Nephron (organoid): Measurements from ENCODE around the gene SMCO1.
"Not testable (repeated sequence)": the region's sequence is repeated elsewhere in the genome, so short reads cannot be mapped to it uniquely, and the experiment has no call there.

Experiments used
- H3K27ac Mint-ChIP-seq, 3 experiments: 2 replicates each; pipeline ENCODE4 v1.8.0; 2020; ENCODE audit warnings: mixed read lengths in 3 of 3, mild to moderate bottlenecking in 2 of 3, moderate library complexity in 1 of 3
- H3K27me3 Mint-ChIP-seq: 2 replicates; pipeline ENCODE4 v1.8.0; 2021; ENCODE audit warnings: low read depth, mild to moderate bottlenecking, moderate library complexity, mixed read lengths
- H3K36me3 Mint-ChIP-seq: 2 replicates; pipeline ENCODE4 v1.8.0; 2020; ENCODE audit warnings: low read depth, mixed read lengths
- H3K4me1 Mint-ChIP-seq: 2 replicates; pipeline ENCODE4 v1.8.0; 2020; ENCODE audit warnings: mixed read lengths
- H3K4me3 Mint-ChIP-seq, 3 experiments: 2 replicates each; pipeline ENCODE4 v1.8.0; 2020; ENCODE audit warnings: mild to moderate bottlenecking in 3 of 3, mixed read lengths in 3 of 3, moderate library complexity in 2 of 3
- H3K9me3 Mint-ChIP-seq: 2 replicates; pipeline ENCODE4 v1.8.0; 2020; ENCODE audit warnings: mixed read lengths
- TF ChIP-seq, protein P1 (sequence below), 3 experiments: fragments of 200-600 bp; sonication (generic); IDR thresholded peaks; one replicate each; pipeline ENCODE4 v1.5.0; 2021; ENCODE audit warnings: antibody characterized with exemption in 3 of 3; ENCODE audit not compliant: unreplicated experiment in 3 of 3

Gene SMCO1

GRCh38 chr3:196555295-196555694 lies 40.1 kb upstream of the SMCO1 start:
- Mint-ChIP-seq H3K27ac (no peak overlapping the region), H3K36me3 (peaks cover 8% of the 10 kb centered on the region), H3K9me3 (peaks cover 4% of the 10 kb centered on the region), H3K4me3 (no peak overlapping the region), H3K4me1 (no peaks in the 10 kb centered on the region), H3K27me3 (no peaks in the 10 kb centered on the region)
- TF ChIP-seq, protein P1, sequence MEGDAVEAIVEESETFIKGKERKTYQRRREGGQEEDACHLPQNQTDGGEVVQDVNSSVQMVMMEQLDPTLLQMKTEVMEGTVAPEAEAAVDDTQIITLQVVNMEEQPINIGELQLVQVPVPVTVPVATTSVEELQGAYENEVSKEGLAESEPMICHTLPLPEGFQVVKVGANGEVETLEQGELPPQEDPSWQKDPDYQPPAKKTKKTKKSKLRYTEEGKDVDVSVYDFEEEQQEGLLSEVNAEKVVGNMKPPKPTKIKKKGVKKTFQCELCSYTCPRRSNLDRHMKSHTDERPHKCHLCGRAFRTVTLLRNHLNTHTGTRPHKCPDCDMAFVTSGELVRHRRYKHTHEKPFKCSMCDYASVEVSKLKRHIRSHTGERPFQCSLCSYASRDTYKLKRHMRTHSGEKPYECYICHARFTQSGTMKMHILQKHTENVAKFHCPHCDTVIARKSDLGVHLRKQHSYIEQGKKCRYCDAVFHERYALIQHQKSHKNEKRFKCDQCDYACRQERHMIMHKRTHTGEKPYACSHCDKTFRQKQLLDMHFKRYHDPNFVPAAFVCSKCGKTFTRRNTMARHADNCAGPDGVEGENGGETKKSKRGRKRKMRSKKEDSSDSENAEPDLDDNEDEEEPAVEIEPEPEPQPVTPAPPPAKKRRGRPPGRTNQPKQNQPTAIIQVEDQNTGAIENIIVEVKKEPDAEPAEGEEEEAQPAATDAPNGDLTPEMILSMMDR (IDR thresholded peaks at IDR 0.05; ENCODE audit: unreplicated experiment in 3 of 3), result no peak

GRCh38 chr3:196554205-196554604 lies 39.1 kb upstream of the SMCO1 start:
- no peak overlapping the region for H3K27ac Mint-ChIP-seq
- H3K9me3 Mint-ChIP-seq, result peaks cover 12% of the 10 kb centered on the region
- H3K36me3 Mint-ChIP-seq, result peaks cover 8% of the 10 kb centered on the region
- no peak overlapping the region for H3K4me3 Mint-ChIP-seq
- no peaks in the 10 kb centered on the region for H3K4me1 Mint-ChIP-seq
- TF ChIP-seq, protein P1 (IDR thresholded peaks at IDR 0.05; ENCODE audit: unreplicated experiment in 3 of 3), result no peak
- H3K27me3 Mint-ChIP-seq, result no peaks in the 10 kb centered on the region

DNA sequence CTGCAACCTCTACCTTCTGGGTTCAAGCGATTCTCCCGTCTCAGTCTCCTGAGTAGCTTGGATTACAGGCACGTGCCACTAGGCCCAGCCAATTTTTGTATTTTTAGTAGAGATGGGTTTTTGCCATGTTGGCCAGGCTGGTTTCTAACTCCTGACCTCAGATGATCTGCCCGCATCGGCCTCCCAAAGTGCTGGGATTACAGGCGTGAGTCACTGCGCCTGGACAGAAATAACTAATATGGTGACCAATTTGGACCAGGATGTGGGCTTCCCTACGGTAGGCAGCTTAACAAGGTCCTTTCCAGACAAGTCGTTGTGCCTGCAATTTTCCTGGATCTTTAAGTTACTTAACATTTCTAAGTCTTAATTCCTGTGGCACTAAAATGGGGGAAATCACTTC lies 38.4 kb upstream of the SMCO1 start:
- Mint-ChIP-seq H3K36me3 (peaks cover 8% of the 10 kb centered on the region), H3K4me3 (no peak overlapping the region), H3K4me1 (no peaks in the 10 kb centered on the region), H3K27ac (no peak overlapping the region), H3K9me3 (peaks cover 13% of the 10 kb centered on the region), H3K27me3 (no peaks in the 10 kb centered on the region)
- TF ChIP-seq, protein P1 (IDR thresholded peaks at IDR 0.05; ENCODE audit: unreplicated experiment in 3 of 3), result no peak

DNA sequence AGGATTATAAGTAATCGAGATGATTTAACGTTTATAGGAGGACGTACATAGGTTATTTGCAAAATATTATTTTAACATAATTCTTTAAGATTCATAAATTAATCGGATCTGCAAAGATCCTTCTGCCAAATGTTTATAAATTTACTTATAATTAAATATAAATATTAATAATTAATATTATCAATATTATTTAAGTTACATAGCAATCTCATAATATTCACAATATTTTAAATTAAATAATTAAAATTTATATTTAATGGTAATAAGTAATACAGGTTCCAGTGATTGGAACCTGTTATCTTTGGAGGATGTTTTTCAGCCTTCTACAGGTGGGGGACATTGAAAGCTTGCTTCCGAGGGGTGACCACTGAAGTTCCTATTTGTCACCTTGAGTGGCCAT lies 37.1 kb upstream of the SMCO1 start:
- Mint-ChIP-seq H3K4me1 (no peaks in the 10 kb centered on the region), H3K36me3 (peaks cover 16% of the 10 kb centered on the region)
- TF ChIP-seq, protein P1 (IDR thresholded peaks at IDR 0.05; ENCODE audit: unreplicated experiment in 3 of 3), result no peak

GRCh38 chr3:196550172-196550571 lies 35.0 kb upstream of the SMCO1 start:
- peaks cover 17% of the 10 kb centered on the region for H3K36me3 Mint-ChIP-seq
- peaks cover 25% of the 10 kb centered on the region for H3K9me3 Mint-ChIP-seq
- H3K27me3 Mint-ChIP-seq, H3K4me1 Mint-ChIP-seq, H3K4me3 Mint-ChIP-seq, H3K27ac Mint-ChIP-seq: not testable (repeated sequence)

More for the DNA sequence above, 37.1 kb upstream of the SMCO1 start:
- H3K27ac Mint-ChIP-seq, result no peak overlapping the region
- H3K9me3 Mint-ChIP-seq, result peaks cover 21% of the 10 kb centered on the region
- no peaks in the 10 kb centered on the region for H3K27me3 Mint-ChIP-seq
- no peak overlapping the region for H3K4me3 Mint-ChIP-seq

GRCh38 chr3:196549312-196549711 lies 34.2 kb upstream of the SMCO1 start:
- H3K4me3 Mint-ChIP-seq, H3K4me1 Mint-ChIP-seq, H3K27me3 Mint-ChIP-seq, H3K27ac Mint-ChIP-seq: not testable (repeated sequence)
- H3K9me3 Mint-ChIP-seq, result peaks cover 26% of the 10 kb centered on the region
- peaks cover 14% of the 10 kb centered on the region for H3K36me3 Mint-ChIP-seq

- no peaks in the 10 kb centered on the region for H3K4me1 Mint-ChIP-seq
- no peak overlapping the region for H3K27ac Mint-ChIP-seq
- TF ChIP-seq, protein P1 (IDR thresholded peaks at IDR 0.05; ENCODE audit: unreplicated experiment in 3 of 3), result no peak
- peaks cover 28% of the 10 kb centered on the region for H3K9me3 Mint-ChIP-seq
- no peaks in the 10 kb centered on the region for H3K27me3 Mint-ChIP-seq
- no peak overlapping the region for H3K4me3 Mint-ChIP-seq
- peaks cover 10% of the 10 kb centered on the region for H3K36me3 Mint-ChIP-seq
Measured at GRCh38 chr3:196547067-196547466, 31.9 kb upstream of the SMCO1 start.
